Measurements from ENCODE around the gene VCL.
"Not testable (repeated sequence)": the region's sequence is repeated elsewhere in the genome, so short reads cannot be mapped to it uniquely, and the experiment has no call there.

The VCL gene

DNA sequence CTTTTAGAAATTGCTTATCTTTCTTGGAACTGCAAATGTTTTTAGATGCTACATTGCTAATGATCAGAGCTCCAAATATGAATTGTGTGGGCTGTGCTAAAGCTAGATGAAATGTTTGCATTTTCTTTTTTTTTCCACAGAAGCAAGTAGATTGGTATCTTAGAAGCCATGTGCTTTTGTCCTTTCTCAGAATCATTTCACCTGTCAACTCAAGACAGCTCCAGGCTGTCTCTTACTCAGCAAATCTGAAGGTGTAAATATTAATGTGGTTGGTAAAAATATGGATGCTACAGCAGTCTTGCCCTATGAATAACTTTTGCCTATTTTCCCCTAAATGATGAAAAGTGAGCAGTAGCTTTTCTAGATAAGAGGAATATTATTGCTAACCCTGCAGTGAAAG is 111.5 kb downstream of the VCL start:
- no peak for DNase-seq (ENCODE audit: low read depth)

GRCh38 chr10:74110120-74110519 is 112.2 kb downstream of the VCL start:
- DNase-seq (ENCODE audit: low read depth) = no peak

- DNase-seq (ENCODE audit: low read depth) = no peak
Measured at GRCh38 chr10:74111799-74112198, 113.9 kb downstream of the VCL start.

DNA sequence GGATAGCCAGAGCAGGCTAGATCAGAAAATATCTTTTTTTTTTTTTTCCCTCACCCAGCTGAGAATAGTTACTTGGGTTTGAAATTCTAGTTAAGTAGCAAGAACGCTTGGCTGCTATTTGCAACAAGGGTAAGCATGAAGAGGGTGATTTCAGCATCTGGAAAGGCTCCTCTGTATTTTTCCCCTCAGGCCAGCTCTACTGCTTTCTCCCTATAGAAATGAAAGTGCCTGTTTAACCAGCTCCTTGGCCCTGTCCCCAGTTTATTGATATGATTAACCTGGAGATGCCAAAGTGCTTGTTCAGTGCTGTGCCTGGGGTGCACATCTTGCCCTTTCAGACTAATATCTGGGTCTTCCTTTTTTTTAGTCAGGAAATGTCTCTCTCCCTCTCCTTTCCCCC is 115.6 kb downstream of the VCL start:
- DNase-seq (ENCODE audit: low read depth) = no peak

- no peak for DNase-seq (ENCODE audit: low read depth)
Measured at GRCh38 chr10:74114041-74114448, 116.1 kb downstream of the VCL start.

DNA sequence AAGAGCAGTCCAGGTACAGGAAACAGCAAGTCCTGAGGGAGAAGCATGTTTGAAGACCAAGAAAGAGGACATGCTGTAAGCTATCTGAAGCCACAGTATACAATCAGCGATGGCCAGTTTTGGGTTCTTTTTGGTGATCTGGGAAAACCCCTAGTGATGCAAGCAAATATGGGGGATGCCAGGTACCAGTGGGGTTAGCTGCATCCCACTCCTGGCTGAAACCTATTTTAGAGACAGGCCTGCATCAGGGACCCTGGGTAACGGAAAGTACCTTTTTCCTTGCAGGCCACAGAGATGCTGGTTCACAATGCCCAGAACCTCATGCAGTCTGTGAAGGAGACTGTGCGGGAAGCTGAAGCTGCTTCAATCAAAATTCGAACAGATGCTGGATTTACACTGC is 119.8 kb downstream of the VCL start:
- DNase-seq (ENCODE audit: low read depth) = no peak

GRCh38 chr10:74118804-74119203 is 120.9 kb downstream of the VCL start:
- no peak for DNase-seq (ENCODE audit: low read depth)

DNA sequence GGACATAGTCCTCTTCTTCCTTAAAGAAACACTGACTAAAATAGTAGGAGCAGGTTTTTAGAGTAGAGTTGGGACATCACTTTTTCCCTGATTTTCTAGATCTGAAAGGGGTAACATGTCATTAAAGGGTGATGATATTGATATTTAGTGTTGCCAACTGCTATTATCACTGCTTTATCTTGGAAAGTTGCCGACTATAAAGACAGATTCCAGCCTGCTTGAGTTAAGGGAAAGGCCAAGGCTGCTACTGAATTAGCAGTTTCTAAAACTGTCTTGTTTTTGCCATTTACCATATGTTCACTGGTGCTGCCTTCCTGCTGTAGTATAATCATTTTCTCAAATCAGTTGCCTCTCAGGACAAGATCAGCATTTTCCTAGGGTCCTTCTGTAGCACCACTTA is 123.0 kb downstream of the VCL start:
- no peak for DNase-seq (ENCODE audit: low read depth)

DNA sequence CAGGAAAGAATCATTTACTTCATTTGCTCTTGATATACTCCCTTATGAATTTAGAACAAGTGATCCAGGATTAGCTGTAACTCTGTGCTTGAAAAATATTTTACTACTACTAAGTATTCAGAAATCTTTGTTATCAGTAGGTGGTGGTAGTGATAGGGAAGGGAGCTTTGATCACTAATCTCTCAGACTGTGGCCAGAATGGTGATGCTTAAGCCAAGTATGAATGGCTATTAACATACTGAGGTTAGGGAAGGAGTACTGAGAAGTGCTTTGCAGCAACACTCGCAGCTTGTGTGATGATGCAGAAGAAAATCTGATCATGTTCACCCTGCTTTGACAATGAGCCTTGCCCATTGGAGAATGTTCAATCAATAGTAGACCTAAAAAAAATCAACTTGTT is 123.5 kb downstream of the VCL start:
- DNase-seq (ENCODE audit: low read depth) = no peak

DNA sequence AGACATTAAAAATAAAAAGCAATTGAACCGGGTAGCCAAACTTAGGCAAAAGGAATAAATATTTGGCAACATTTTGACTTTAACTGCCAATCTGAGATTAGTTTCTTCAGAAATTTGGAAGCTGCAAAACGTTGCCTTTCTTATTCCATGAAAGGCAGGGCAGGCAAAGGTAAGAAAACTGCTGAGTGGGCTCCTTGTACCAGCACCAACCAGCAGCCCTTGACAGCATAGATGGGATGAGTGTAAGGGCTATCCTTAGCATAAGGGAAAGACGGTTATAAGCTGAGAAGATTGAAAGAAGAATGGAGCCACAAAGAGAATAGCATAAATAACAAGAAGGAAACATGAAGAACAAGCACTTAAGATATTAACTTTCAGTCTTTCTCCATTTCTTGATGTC is 124.1 kb downstream of the VCL start:
- no peak for DNase-seq (ENCODE audit: low read depth)

DNA sequence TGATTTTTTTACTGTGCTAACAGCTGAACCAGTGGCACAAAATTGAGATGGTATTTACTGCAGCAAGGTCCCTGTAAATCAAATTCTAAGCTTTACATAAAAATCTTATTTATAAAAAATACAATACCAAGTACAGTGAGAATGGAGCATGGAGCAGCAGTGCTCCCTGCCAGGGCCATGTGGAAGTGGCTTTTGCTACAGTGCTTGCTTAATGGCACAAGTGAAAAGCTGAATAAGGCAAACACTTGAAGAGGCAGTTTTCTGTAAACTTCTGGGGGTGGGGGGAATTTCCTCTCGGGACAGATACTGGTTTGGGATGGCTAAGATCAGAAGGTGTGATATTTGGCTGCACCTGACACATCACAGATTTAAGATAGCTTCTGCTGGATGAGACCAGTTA is 125.2 kb downstream of the VCL start:
- DNase-seq (ENCODE audit: low read depth) = no peak

DNA sequence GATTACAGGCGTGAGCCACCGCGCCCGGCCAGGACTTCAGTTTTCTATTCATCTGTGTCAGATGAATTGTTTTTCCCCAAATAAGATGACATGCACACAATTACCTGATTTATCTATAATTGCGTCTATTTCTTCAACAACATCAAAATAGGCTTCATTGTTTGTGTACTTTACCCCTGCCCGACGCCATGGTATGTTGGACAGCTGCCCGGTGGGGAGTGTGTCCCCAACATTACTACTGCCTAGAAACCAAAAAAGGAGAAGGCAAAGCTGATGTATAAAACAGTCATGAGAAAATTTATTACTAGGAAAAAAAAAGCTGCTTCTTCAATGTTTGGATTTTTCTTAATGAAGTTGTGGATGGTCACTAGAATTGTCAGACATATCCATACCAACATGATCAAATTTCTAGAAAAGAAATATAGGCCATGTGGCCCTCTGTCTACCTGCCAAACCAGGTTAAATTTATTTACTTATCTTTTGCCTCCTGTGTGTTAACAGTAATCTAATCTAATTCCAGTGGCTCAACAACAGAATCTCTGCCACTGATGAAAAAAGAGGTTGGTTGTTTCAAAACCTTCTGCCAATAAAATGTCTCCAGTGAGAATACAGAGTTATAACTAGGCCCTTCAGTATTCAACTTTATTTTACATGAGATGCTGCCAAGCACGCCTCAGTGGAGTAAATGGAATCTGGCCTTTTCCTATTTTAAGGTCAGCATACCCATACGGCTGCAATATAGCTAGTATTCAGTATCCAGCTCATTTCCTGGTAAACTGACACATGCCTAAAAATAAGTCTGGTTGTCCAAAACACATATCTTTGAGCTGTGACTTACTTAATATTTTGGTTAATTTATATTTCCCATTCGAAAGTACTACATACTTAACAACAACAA is 136.3 kb downstream of the VCL start:
- DNase-seq (ENCODE audit: low read depth) = no peak

GRCh38 chr10:74135452-74135851 is 137.5 kb downstream of the VCL start:
- no peak for DNase-seq (ENCODE audit: low read depth)

- no peak for DNase-seq (ENCODE audit: low read depth)
Measured at GRCh38 chr10:74137992-74138391, 140.1 kb downstream of the VCL start.

GRCh38 chr10:74138596-74138995 is 140.7 kb downstream of the VCL start:
- not testable (repeated sequence) for DNase-seq (ENCODE audit: low read depth)

- no peak for DNase-seq (ENCODE audit: low read depth)
Measured at GRCh38 chr10:74139981-74140380, 142.1 kb downstream of the VCL start.

- no peak for DNase-seq (ENCODE audit: low read depth)
Measured at GRCh38 chr10:74140553-74140952, 142.6 kb downstream of the VCL start.

DNA sequence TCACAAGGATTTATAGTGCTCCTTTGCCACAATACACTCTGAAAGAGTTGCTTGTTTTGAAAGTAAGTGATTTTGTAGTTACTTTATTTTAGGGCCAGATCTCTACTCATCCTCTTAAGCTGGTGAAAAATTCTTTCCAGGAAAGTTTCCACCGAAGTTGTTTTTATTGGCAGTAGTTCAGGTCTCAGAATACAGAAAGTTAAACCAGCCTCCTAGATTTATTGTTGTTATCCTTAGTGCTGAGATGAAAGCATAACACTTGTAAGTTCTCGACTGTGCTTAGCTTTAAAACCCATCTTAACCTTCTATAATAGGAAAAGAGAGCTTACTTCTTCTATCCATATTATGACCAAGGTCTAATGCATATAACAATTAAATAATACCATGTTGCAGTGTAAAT is 147.2 kb downstream of the VCL start:
- peak; percentile 65 for DNase-seq (ENCODE audit: low read depth)

GRCh38 chr10:74146980-74147379 is 149.1 kb downstream of the VCL start:
- not testable (repeated sequence) for DNase-seq (ENCODE audit: low read depth)

DNA sequence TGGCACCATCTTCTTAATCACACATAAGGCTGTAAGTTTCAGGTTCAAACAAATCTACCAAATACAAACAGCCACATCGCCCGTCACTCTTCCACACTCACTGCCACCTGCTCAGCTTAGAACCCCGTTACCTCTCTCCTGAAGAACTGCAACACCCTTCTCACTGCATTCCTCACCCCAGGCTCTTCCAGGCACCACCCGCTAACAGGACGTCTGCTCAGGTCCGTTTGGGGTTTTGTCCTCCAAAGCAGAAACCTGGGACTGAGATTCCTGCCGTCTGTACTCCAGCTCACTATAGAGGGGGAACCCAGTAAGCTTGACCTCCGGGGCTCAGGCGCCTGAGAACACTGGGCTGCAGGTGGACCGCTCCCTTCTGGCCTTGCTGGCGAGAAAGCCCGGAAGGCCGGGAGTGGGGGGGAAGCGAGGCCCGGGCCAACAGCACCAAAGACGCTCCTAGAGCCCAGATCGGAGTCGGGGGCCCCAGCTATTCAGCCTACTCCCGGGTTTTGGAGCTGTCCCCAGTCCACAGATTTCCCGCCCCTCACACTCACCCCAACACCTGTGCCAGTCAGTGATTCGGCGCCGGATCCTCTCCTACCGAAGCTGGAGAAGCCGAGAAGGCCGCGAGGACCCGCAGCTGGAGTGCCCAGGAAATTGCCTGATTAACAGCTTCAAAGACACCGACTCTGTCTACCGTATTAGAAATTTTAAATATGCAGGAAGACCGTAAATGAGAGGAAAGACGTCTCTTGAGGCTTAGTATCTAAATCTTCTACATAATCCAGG is 152.5 kb downstream of the VCL start, which contains the start of gene AP3M1:
TSS of gene AP3M1 (minus strand) at position 625 of the 786 bp plus-strand sequence. CDS start 12,449 bp downstream, outside the sequence.
- peak; percentile 8 for DNase-seq (ENCODE audit: low read depth)

DNA sequence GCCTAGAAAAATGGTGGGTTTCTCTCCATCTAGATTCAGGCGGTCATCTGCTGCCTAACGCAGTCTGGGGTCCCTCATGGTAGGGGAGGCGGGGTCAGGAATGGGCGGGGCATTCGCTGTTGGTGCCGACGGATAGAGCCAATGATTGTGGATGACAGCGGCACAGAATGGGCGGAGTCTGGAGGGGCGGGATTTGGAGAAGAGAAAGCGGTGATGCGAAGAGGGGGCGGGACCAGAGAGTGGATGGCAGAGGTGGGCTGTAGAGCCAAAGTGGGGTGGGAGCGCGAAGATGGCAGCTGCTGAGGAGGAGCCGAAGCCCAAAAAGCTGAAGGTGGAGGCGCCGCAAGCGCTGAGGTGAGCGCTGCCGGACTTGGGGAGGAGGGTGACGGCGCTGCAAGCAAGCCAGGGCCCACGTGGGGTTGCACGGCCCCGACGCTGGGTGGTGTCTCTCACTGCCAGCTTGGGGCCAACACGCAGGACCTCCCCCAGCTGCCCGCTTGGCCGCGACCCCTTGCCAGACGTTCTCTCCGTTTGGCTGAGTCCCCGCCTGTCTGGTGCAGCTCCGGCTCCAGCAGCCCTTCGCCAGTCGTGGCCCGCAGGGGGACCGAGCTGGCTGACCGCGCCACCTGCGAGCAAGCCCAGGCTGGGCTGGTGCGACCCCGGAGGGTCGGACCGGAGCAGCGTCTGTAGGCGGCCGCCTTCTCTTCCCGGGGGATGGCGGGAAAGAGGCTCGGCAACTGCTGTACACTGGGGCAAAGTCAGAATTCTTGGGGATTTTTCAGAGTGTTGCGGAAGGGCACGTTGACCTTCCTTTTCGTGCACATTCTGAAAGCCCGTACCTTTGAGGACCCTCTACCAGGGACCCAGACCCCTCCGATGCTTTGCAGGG is 153.3 kb downstream of the VCL start, which contains the start of gene ADK:
TSS of gene ADK (plus strand) at position 232 of the 889 bp plus-strand sequence. CDS start at position 290, 58 bp downstream.
- peak; percentile 79 for DNase-seq (ENCODE audit: low read depth)

Measured in GM04503 (cell line).